Colonic mucosa (tissue), 4 donors: ENCODE data around the gene CISD3. TPM values are rescaled to one million over a fixed set of nuclear protein-coding genes. Genes with fewer than 3 reads are reported as not detected.

Source experiments
- DNase-seq: peaks from one replicate; pipeline ENCODE4 v3.0.0-alpha.2; 2020
- H3K27ac ChIP-seq: fragments of 200-600 bp; one replicate; pipeline ENCODE4 v1.8.0; 2021
- H3K27me3 ChIP-seq: fragments of 200-600 bp; one replicate; pipeline ENCODE4 v1.8.0; 2021
- H3K36me3 ChIP-seq: fragments of 200-600 bp; one replicate; pipeline ENCODE4 v1.8.0; 2021
- H3K4me1 ChIP-seq: fragments of 200-600 bp; one replicate; pipeline ENCODE4 v1.8.0; 2021; ENCODE audit warnings: mild to moderate bottlenecking
- H3K4me3 ChIP-seq: fragments of 200-600 bp; one replicate; pipeline ENCODE4 v1.8.0; 2021
- H3K9ac ChIP-seq, 2 donors: one replicate each; pipeline ENCODE4 v1.7.0; 2013; ENCODE audit warnings: control low read depth in 2 of 2, low read depth in 2 of 2, low read length in 2 of 2
- H3K9me3 ChIP-seq: fragments of 200-600 bp; one replicate; pipeline ENCODE4 v1.8.0; 2021
- intact Hi-C: fragments of 100-400 bp; cut with DNase I; formaldehyde crosslinking; loops from one replicate; pipeline ENCODE4 v1.14.1; 2022
- total RNA-seq, 2 donors: library from RNA; stranded (reverse); fragmentation: NEBNext Ultra II Directional in 1 of 2; extraction: Animal tissue kit (Norgen Biotek cat#: 25700) in 1 of 2; gene quantifications; one replicate each; pipeline ENCODE4 v1.2.1, GENCODE V29; 2021
- TF ChIP-seq, protein P1 (sequence below): fragments of 200-600 bp; IDR thresholded peaks from one replicate; pipeline ENCODE4 v1.8.0; 2022; ENCODE audit warnings: antibody characterized with exemption, mild to moderate bottlenecking
- donor health status: healthy.
- donor health status: DM: no; HTN: no; CAD: no.
- donor health status: DM: no; HTN: no; CAD: no.

Gene CISD3
- total RNA-seq, 2 donors from 2014 or later: 82.2 to 152 TPM

DNA sequence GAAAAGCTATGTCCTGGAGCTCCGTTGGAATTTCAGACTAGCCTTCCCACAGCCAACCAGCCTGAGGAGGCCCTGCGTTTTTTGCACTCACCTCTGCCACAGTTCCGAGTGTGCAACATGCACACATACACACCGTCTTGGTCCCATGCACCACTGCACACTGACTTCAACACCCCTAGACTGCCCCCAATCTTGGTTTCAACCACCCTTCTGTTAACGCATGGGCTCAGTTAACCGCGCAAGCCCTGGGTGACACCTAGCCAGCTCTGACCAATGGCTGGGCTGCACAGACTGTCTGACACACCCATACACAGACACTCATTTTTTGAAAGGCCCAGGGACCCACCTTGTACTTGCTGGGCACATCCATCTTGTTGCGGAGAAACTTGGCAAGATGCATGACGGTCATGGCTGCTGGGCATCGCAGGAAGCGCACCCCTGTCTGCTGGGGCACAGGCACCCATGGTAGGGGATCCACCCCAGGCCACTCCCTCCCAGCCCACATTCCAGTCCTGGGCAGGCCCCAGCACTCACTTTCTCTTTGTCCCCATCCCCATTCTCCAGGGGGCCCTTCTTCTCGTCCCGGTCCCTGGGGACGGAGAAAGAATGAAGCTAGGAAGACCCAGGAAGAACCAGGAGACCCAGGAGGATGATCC lies 8.0 kb downstream of the CISD3 start:
- Histone ChIP-seq H3K9ac (no peak overlapping the region), H3K27ac (no peak overlapping the region), H3K27me3 (no peaks in the 10 kb centered on the region), H3K36me3 (no peaks in the 10 kb centered on the region), H3K9me3 (no peaks in the 10 kb centered on the region), H3K4me3 (no peak overlapping the region), H3K4me1 (peaks cover 26% of the 10 kb centered on the region)
- intact Hi-C loops: no loop called here
- DNase-seq: no peak
- TF ChIP-seq, protein P1, sequence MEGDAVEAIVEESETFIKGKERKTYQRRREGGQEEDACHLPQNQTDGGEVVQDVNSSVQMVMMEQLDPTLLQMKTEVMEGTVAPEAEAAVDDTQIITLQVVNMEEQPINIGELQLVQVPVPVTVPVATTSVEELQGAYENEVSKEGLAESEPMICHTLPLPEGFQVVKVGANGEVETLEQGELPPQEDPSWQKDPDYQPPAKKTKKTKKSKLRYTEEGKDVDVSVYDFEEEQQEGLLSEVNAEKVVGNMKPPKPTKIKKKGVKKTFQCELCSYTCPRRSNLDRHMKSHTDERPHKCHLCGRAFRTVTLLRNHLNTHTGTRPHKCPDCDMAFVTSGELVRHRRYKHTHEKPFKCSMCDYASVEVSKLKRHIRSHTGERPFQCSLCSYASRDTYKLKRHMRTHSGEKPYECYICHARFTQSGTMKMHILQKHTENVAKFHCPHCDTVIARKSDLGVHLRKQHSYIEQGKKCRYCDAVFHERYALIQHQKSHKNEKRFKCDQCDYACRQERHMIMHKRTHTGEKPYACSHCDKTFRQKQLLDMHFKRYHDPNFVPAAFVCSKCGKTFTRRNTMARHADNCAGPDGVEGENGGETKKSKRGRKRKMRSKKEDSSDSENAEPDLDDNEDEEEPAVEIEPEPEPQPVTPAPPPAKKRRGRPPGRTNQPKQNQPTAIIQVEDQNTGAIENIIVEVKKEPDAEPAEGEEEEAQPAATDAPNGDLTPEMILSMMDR: no peak

GRCh38 chr17:38738686-38739085 lies 8.5 kb downstream of the CISD3 start:
- no peaks in the 10 kb centered on the region for H3K9me3 ChIP-seq
- peak overlapping the region in 1 of 2 donors; percentile 22 for H3K9ac ChIP-seq
- peaks cover 21% of the 10 kb centered on the region for H3K4me1 ChIP-seq
- TF ChIP-seq, protein P1: no peak
- H3K36me3 ChIP-seq: no peaks in the 10 kb centered on the region
- DNase-seq: no peak
- no peaks in the 10 kb centered on the region for H3K27me3 ChIP-seq
- no peak overlapping the region for H3K27ac ChIP-seq
- no peak overlapping the region for H3K4me3 ChIP-seq
- intact Hi-C loops: no loop called here

DNA sequence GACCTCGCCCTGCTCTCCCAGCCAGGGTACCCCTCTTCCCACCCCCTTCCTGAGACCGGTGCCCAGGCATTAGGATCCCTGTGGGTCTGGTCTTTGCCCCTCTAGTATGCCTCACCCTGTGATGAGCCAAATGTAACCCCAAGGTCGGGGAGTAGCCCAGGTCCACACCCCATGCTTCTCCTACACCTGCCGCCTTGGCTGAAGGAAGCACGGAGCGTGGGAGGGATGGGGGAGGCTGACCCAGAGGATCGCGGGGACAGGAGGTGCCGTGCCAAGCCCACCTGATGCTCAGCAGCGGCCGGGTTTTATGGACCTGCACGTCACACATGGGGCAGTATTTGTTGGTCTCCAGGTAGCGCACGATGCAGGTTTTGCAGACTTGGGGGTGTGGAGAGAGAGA lies 9.2 kb downstream of the CISD3 start:
- intact Hi-C loops: no loop called here
- no peak overlapping the region for H3K4me3 ChIP-seq
- H3K4me1 ChIP-seq: peaks cover 21% of the 10 kb centered on the region
- H3K36me3 ChIP-seq: no peaks in the 10 kb centered on the region
- H3K27me3 ChIP-seq: no peaks in the 10 kb centered on the region
- H3K9ac ChIP-seq: peak overlapping the region in 1 of 2 donors; percentile 22
- no peak for DNase-seq
- TF ChIP-seq, protein P1: no peak
- H3K9me3 ChIP-seq: no peaks in the 10 kb centered on the region
- H3K27ac ChIP-seq: no peak overlapping the region

GRCh38 chr17:38740044-38740443 lies 9.9 kb downstream of the CISD3 start:
- no peak for DNase-seq
- no peak overlapping the region for H3K27ac ChIP-seq
- no peaks in the 10 kb centered on the region for H3K36me3 ChIP-seq
- no peak overlapping the region for H3K4me3 ChIP-seq
- H3K9me3 ChIP-seq: no peaks in the 10 kb centered on the region
- H3K27me3 ChIP-seq: no peaks in the 10 kb centered on the region
- intact Hi-C loops: no loop called here
- peaks cover 21% of the 10 kb centered on the region for H3K4me1 ChIP-seq
- TF ChIP-seq, protein P1: no peak
- H3K9ac ChIP-seq: peak overlapping the region in 1 of 2 donors; percentile 22

- Histone ChIP-seq H3K4me1 (peaks cover 21% of the 10 kb centered on the region), H3K27me3 (no peaks in the 10 kb centered on the region)
Measured at GRCh38 chr17:38740806-38741205, 10.7 kb downstream of the CISD3 start.

More at GRCh38 chr17:38740806-38741205, 10.7 kb downstream of the CISD3 start:
- H3K9me3 ChIP-seq: no peaks in the 10 kb centered on the region
- TF ChIP-seq, protein P1: no peak
- intact Hi-C loops: no loop called here
- peak overlapping the region; percentile 90 for H3K27ac ChIP-seq
- DNase-seq: no peak
- no peak overlapping the region for H3K4me3 ChIP-seq
- peak overlapping the region in 1 of 2 donors; percentile 4 for H3K9ac ChIP-seq
- H3K36me3 ChIP-seq: no peaks in the 10 kb centered on the region
